MM.1S (cell line): ENCODE measurements around the gene ZNF138.

ENCODE experiments used
- DNase-seq: peaks from one replicate; pipeline ENCODE4 v3.0.0-alpha.2; 2015
- H2AFZ ChIP-seq: fragments of 300-600 bp; sonication (generic); 2 replicates; pipeline ENCODE4 v1.6.0; 2016; ENCODE audit warnings: antibody characterized with exemption, low read length
- H3F3A ChIP-seq: fragments of 300-600 bp; sonication (generic); 2 replicates; pipeline ENCODE4 v1.6.1; 2016; ENCODE audit warnings: mild to moderate bottlenecking, antibody characterized with exemption, low read length, moderate library complexity, mixed read lengths; ENCODE audit not compliant: insufficient read depth
- H3K27ac ChIP-seq: fragments of 300-600 bp; sonication (generic); 2 replicates; pipeline ENCODE4 v1.5.1; 2016; ENCODE audit warnings: mild to moderate bottlenecking, low read length
- H3K27me3 ChIP-seq: fragments of 300-600 bp; sonication (generic); replicated peaks from 2 replicates; pipeline ENCODE4 v1.6.0; 2016; ENCODE audit warnings: low read length; ENCODE audit not compliant: insufficient read depth
- H3K36me3 ChIP-seq: fragments of 300-600 bp; sonication (generic); replicated peaks from 2 replicates; pipeline ENCODE4 v1.6.1; 2016; ENCODE audit warnings: mild to moderate bottlenecking, low read length, mixed read lengths; ENCODE audit not compliant: insufficient read depth
- H3K4me1 ChIP-seq: fragments of 300-600 bp; sonication (generic); 2 replicates; pipeline ENCODE4 v1.6.1; 2016; ENCODE audit warnings: low read length, mixed read lengths
- H3K4me2 ChIP-seq: fragments of 300-600 bp; sonication (generic); 2 replicates; pipeline ENCODE4 v1.6.0; 2016; ENCODE audit warnings: low read depth, low read length
- H3K4me3 ChIP-seq: fragments of 300-600 bp; sonication (generic); 2 replicates; pipeline ENCODE4 v1.5.1; 2016; ENCODE audit warnings: low read length, mixed read lengths
- H3K79me2 ChIP-seq: fragments of 300-600 bp; sonication (generic); 2 replicates; pipeline ENCODE4 v1.6.1; 2016; ENCODE audit warnings: mixed run types, low read length, mixed read lengths
- H3K9ac ChIP-seq: fragments of 300-600 bp; sonication (generic); 2 replicates; pipeline ENCODE4 v1.6.1; 2016; ENCODE audit warnings: low read length, mixed read lengths
- H3K9me2 ChIP-seq: fragments of 300-600 bp; sonication (generic); replicated peaks from 2 replicates; pipeline ENCODE4 v1.6.1; 2016; ENCODE audit warnings: mild to moderate bottlenecking, low read length, mixed read lengths; ENCODE audit not compliant: insufficient read depth
- H3K9me3 ChIP-seq: fragments of 300-600 bp; sonication (generic); replicated peaks from 2 replicates; pipeline ENCODE4 v1.6.1; 2016; ENCODE audit warnings: mild to moderate bottlenecking, low read length, mixed read lengths; ENCODE audit not compliant: insufficient read depth
- H4K20me1 ChIP-seq: fragments of 300-600 bp; sonication (generic); 2 replicates; pipeline ENCODE4 v1.6.1; 2016; ENCODE audit warnings: mild to moderate bottlenecking, low read length, moderate library complexity, mixed read lengths; ENCODE audit not compliant: insufficient read depth
- EZH2 ChIP-seq: fragments of 300-600 bp; sonication (generic); optimal IDR thresholded peaks from 2 replicates; pipeline ENCODE3; 2017; ENCODE audit warnings: low read depth, mild to moderate bottlenecking, antibody characterized with exemption, low read length, mixed read lengths
- EZH2phosphoT487 ChIP-seq: fragments of 300-600 bp; sonication (generic); IDR thresholded peaks from 2 replicates; pipeline ENCODE4 v1.6.1; 2018; ENCODE audit warnings: antibody characterized with exemption, low read length
- TF ChIP-seq, protein P1 (sequence below): fragments of 300-600 bp; sonication (generic); IDR thresholded peaks from 2 replicates; pipeline ENCODE4 v1.5.1; 2016; ENCODE audit warnings: antibody characterized with exemption, low read length, mixed read lengths

ZNF138 gene

DNA sequence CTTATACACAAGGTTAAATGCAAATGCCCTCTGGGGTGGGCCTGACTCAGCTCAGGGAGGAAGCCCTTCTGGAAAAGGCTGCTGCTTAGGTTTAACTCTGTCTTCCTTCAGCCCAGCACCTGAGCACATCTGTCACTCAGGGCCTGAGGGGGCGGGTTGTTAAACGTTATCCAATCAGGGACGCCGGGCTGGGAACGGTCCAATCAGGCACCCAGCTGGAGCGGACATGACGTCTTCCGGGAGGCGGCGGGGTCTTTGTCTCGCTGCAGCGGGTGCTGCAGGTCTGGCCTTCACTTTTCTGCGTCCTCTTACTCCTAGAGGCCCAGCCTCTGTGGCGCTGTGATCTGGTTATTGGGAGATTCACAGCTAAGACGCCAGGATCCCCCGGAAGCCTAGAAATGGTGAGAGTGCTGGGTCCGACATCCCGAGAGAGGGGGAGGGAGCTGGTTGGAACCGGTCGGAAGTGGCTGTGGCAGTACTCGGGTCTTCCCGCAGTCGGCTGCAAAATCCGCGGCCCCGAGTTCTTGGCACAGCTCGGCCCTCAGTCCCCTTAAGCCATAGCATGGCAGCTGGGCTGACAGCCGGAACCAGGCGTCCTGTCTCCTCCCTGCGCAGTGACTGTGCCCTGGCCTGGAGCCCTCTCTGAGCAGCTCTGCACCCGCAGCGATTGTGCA is at the start of gene ZNF138:
ZNF138 (plus strand) TSS at position 258 of the 674 bp plus-strand sequence; CDS start at position 399, 141 bp downstream.
- no peaks in the 10 kb centered on the region for H3K27me3 ChIP-seq
- H2AFZ ChIP-seq: peak within 1 kb of the TSS; percentile 57
- peak within 1 kb of the TSS; percentile 70; the same call in 1 of the 2 replicates for H3K27ac ChIP-seq
- peak; percentile 97 for DNase-seq
- no peaks in the 10 kb centered on the region for H3K9me2 ChIP-seq
- TF ChIP-seq EZH2: no peak
- TF ChIP-seq, protein P1, sequence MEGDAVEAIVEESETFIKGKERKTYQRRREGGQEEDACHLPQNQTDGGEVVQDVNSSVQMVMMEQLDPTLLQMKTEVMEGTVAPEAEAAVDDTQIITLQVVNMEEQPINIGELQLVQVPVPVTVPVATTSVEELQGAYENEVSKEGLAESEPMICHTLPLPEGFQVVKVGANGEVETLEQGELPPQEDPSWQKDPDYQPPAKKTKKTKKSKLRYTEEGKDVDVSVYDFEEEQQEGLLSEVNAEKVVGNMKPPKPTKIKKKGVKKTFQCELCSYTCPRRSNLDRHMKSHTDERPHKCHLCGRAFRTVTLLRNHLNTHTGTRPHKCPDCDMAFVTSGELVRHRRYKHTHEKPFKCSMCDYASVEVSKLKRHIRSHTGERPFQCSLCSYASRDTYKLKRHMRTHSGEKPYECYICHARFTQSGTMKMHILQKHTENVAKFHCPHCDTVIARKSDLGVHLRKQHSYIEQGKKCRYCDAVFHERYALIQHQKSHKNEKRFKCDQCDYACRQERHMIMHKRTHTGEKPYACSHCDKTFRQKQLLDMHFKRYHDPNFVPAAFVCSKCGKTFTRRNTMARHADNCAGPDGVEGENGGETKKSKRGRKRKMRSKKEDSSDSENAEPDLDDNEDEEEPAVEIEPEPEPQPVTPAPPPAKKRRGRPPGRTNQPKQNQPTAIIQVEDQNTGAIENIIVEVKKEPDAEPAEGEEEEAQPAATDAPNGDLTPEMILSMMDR: no peak
- TF ChIP-seq EZH2phosphoT487: no peak
- H3K79me2 ChIP-seq: peaks cover 30% of the 10 kb centered on the region
- peak within 1 kb of the TSS; percentile 85 for H3K9ac ChIP-seq
- H3K4me1 ChIP-seq: 0 out of 2 replicates have a peak, but pooled peaks cover 3% of the 10 kb centered on the region
- H3K36me3 ChIP-seq: no peaks in the 10 kb centered on the region; the same call in 1 of the 2 replicates
- H3F3A ChIP-seq: no peaks in the 10 kb centered on the region
- no peaks in the 10 kb centered on the region for H4K20me1 ChIP-seq
- H3K4me2 ChIP-seq: peak within 1 kb of the TSS; percentile 80
- no peaks in the 10 kb centered on the region for H3K9me3 ChIP-seq
- peak within 1 kb of the TSS; percentile 75 for H3K4me3 ChIP-seq

DNA sequence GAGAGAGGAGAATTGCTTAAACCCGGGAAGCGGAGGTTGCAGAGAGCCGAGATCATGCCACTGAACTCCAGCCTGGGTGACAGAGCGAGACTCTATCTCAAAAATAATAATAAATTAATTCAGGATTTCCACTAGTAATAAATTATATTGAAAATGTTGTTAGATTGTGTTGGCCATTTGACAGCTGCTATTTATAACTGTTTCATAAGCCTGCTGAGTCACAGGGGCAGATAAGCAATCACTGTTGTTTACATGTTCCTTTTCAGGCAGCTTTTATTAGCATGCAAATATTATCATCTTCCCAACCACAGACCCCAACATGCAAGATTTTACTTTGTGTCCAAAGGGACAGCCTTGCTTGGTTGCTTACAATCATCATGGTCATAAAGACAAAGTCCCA is 49.5 kb upstream of the ZNF138 start:
- Histone ChIP-seq H3K9me2 (no peaks in the 10 kb centered on the region), H3F3A (no peaks in the 10 kb centered on the region), H3K4me2 (no peak overlapping the region), H3K27me3 (no peaks in the 10 kb centered on the region), H3K36me3 (no peaks in the 10 kb centered on the region), H4K20me1 (no peaks in the 10 kb centered on the region), H2AFZ (no peak overlapping the region), H3K4me1 (no peaks in the 10 kb centered on the region), H3K9ac (no peak overlapping the region), H3K27ac (no peak overlapping the region), H3K4me3 (no peak overlapping the region), H3K79me2 (no peaks in the 10 kb centered on the region), H3K9me3 (no peaks in the 10 kb centered on the region)
- TF ChIP-seq, protein P1: no peak
- no peak for TF ChIP-seq EZH2
- no peak for TF ChIP-seq EZH2phosphoT487
- no peak for DNase-seq

DNA sequence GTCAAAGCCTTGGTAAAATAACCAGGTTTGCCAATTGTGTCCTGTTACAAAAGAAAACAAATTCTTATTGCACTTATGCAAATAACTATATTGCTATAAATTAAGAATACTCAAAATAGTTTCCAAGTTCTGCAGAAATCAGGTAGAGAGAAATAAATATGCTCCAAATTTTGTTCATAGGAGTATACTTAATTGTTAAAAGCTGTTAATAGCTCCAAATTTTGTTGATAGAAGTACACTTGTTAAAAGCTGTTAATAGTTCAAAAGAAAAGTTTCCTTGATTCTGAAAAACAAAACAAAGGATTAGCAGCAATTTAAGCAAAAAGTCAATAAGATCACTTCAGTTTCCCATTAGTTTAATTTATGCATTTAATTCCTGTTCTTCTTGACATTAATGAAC is 46.4 kb upstream of the ZNF138 start:
- Histone ChIP-seq H3F3A (no peaks in the 10 kb centered on the region), H3K27me3 (no peaks in the 10 kb centered on the region), H2AFZ (no peak overlapping the region), H3K27ac (no peak overlapping the region), H3K9ac (no peak overlapping the region), H3K9me3 (no peaks in the 10 kb centered on the region), H3K4me1 (no peaks in the 10 kb centered on the region), H4K20me1 (no peaks in the 10 kb centered on the region), H3K4me3 (no peak overlapping the region), H3K79me2 (no peaks in the 10 kb centered on the region), H3K9me2 (no peaks in the 10 kb centered on the region), H3K4me2 (no peak overlapping the region), H3K36me3 (no peaks in the 10 kb centered on the region)
- no peak for TF ChIP-seq EZH2phosphoT487
- TF ChIP-seq, protein P1: no peak
- no peak for TF ChIP-seq EZH2
- DNase-seq: no peak
